ENCODE data around the gene EIPR1. TPM values are rescaled to one million over a fixed set of nuclear protein-coding genes. Genes with fewer than 3 reads are reported as not detected.

EIPR1 gene
- total and polyA plus RNA-seq, 8 donors: 4.3 to 12.5 (median 6.4) TPM

- WGBS, 2 donors: 38 to 42% methylated on average over 18 of the region's 18 CpGs
These were observed 234.6 kb downstream of the EIPR1 start for GRCh38 chr2:3142961-3143571.

DNA sequence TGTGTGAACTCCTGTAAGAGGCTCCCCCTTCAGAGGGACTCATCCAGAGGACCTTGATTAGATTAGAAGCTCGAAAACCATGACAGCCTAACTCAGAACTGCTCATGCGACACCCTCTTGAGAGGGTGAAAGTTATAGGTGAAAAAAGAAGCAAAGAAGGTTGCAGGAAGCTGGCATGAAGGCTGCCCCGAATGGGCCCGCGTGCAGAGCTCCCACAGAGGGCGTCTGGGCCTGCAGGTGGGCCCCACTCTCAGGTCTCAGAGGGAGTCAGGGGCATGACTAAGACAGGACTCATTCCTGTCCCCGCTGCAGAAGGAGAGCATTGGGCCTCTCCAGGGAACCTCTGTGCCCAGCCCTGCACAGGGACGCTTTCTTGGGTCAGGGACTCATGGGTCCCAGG lies 235.4 kb downstream of the EIPR1 start:
- ATAC-seq (no peak), FAIRE-seq (no peak), DNase-seq (no peak)
- Histone ChIP-seq H3K4me1 (peaks cover 0 to 11% (median 0%) of the 10 kb centered on the region in 3 donors), H3K27ac (no peak overlapping the region), H3K27me3 (no peaks in the 10 kb centered on the region), H3K9me3 (no peaks in the 10 kb centered on the region), H3K4me3 (no peak overlapping the region), H3K36me3 (no peaks in the 10 kb centered on the region)
- intact Hi-C loops (cut with DNase I): no loop called here
- TF ChIP-seq, protein P1, sequence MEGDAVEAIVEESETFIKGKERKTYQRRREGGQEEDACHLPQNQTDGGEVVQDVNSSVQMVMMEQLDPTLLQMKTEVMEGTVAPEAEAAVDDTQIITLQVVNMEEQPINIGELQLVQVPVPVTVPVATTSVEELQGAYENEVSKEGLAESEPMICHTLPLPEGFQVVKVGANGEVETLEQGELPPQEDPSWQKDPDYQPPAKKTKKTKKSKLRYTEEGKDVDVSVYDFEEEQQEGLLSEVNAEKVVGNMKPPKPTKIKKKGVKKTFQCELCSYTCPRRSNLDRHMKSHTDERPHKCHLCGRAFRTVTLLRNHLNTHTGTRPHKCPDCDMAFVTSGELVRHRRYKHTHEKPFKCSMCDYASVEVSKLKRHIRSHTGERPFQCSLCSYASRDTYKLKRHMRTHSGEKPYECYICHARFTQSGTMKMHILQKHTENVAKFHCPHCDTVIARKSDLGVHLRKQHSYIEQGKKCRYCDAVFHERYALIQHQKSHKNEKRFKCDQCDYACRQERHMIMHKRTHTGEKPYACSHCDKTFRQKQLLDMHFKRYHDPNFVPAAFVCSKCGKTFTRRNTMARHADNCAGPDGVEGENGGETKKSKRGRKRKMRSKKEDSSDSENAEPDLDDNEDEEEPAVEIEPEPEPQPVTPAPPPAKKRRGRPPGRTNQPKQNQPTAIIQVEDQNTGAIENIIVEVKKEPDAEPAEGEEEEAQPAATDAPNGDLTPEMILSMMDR (IDR thresholded peaks at IDR 0.05): no peak
- WGBS, 2 donors: 93 to 96% methylated on average over 8 of the region's 8 CpGs

More at GRCh38 chr2:3142961-3143571, 234.6 kb downstream of the EIPR1 start:
- Histone ChIP-seq H3K36me3 (no peaks in the 10 kb centered on the region), H3K27me3 (no peaks in the 10 kb centered on the region), H3K27ac (no peak overlapping the region), H3K9me3 (no peaks in the 10 kb centered on the region), H3K4me1 (peaks cover 0 to 11% (median 0%) of the 10 kb centered on the region in 3 donors), H3K4me3 (no peak overlapping the region)
- FAIRE-seq (no peak), DNase-seq (peak in 4 of 6 donors; percentile 59 to 66 (median 61)), ATAC-seq (peak; percentile 82 to 93 (median 88))
- TF ChIP-seq, protein P1 (IDR thresholded peaks at IDR 0.05): no peak
- intact Hi-C loops (cut with DNase I): no loop called here

DNA sequence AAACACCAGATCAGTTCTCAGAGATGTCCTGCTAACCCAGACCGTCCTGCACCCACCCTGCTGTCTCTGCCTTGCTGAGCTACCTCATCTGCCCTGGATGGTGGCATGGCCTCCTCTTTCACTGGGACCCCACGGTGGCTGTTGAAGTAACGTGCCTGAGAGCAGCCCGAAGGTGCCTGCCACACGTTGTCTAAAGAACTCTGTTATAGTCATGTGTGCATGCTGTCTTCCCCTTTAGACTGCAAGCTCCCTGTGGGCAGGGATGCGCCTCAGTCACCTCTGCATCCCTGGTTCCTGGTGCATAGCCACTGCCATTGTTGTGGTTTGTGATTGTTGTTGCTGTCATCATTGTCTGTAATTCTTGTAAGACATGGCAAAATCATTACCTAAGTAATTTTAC lies 235.9 kb downstream of the EIPR1 start:
- no peak for FAIRE-seq

GRCh38 chr2:3139906-3140305 lies 237.7 kb downstream of the EIPR1 start:
- no peak for ATAC-seq
- WGBS, 2 donors: 75 to 79% methylated on average over 7 of the region's 7 CpGs
- no peak for FAIRE-seq

More for the DNA sequence above, 235.9 kb downstream of the EIPR1 start:
- TF ChIP-seq, protein P1 (IDR thresholded peaks at IDR 0.05): no peak
- no peak for DNase-seq
- WGBS, 2 donors: 95 to 96% methylated on average over 6 of the region's 6 CpGs
- H3K4me3 ChIP-seq: no peak overlapping the region
- no peak overlapping the region for H3K27ac ChIP-seq
- H3K4me1 ChIP-seq: peaks cover 0 to 11% (median 0%) of the 10 kb centered on the region in 3 donors
- no peaks in the 10 kb centered on the region for H3K27me3 ChIP-seq
- H3K9me3 ChIP-seq: no peaks in the 10 kb centered on the region
- intact Hi-C loops (cut with DNase I): no loop called here
- no peaks in the 10 kb centered on the region for H3K36me3 ChIP-seq
- no peak for ATAC-seq

More at GRCh38 chr2:3139906-3140305, 237.7 kb downstream of the EIPR1 start:
- Histone ChIP-seq H3K9me3 (no peaks in the 10 kb centered on the region), H3K36me3 (no peaks in the 10 kb centered on the region), H3K27me3 (no peaks in the 10 kb centered on the region), H3K27ac (no peak overlapping the region), H3K4me1 (peaks cover 0 to 11% (median 0%) of the 10 kb centered on the region in 3 donors), H3K4me3 (no peak overlapping the region)
- intact Hi-C loops (cut with DNase I): no loop called here
- DNase-seq: no peak
- TF ChIP-seq, protein P1 (IDR thresholded peaks at IDR 0.05): no peak

Other genes starting within 250 kb of the EIPR1 start
- 10 to 100 TPM; 35.2 to 60.5 (median 39.4) TPM for gene TRAPPC12, start 1.9 kb upstream of the EIPR1 start, total RNA-seq
- gene TRAPPC12, start 1.9 kb upstream of the EIPR1 start, polyA plus RNA-seq: 10 to 100 TPM; 82.9 to 97.5 TPM
- 10 to 100 TPM in 5 of 6 donors, 1 to 10 TPM in 1; 9.9 to 26.0 (median 19.2) TPM for gene ADI1, start 141.7 kb upstream of the EIPR1 start, total RNA-seq
- 10 to 100 TPM; 17.8 to 29.7 TPM for gene ADI1, start 141.7 kb upstream of the EIPR1 start, polyA plus RNA-seq
- gene RNASEH1, start 180.5 kb upstream of the EIPR1 start, total RNA-seq: 10 to 100 TPM in 2 of 6 donors, 1 to 10 TPM in 4; 6.1 to 10.6 (median 8.9) TPM
- 1 to 10 TPM; 5.5 to 5.7 TPM for gene RNASEH1, start 180.5 kb upstream of the EIPR1 start, polyA plus RNA-seq
- gene RPS7, start 197.4 kb upstream of the EIPR1 start, total RNA-seq: 100 to 1,000 TPM; 498 to 985 (median 806) TPM
- gene RPS7, start 197.4 kb upstream of the EIPR1 start, polyA plus RNA-seq: 1,000 to 10,000 TPM; 1,402 to 2,322 TPM
- 1 to 10 TPM; 2.0 to 6.1 (median 3.2) TPM for gene COLEC11, start 217.3 kb upstream of the EIPR1 start, total RNA-seq
- 10 to 100 TPM in 1 of 2 donors, 1 to 10 TPM in 1; 9.5 to 11.9 TPM for gene COLEC11, start 217.3 kb upstream of the EIPR1 start, polyA plus RNA-seq

Data from pancreas (tissue), 10 donors.